Measurements from ENCODE around the gene SERPINA5.

SERPINA5 gene

DNA sequence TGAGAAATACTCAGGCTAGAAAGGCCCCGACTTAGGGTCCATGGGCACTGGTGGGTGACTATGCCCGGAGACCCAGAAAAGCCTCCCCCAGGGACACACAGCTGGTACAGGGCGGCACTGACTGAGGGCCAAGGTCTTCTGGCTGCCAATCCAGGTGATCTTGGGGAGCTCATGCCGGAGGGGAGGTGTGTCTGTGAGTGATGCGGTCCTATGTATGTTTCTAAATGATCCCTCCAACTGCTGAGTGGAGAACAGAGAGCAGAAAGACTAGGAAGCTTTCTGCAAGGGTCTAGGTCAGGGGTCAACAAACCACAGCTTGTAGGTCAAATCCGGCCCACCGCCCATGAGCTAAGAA lies 19.6 kb upstream of the SERPINA5 start:
- TF ChIP-seq, protein P1, sequence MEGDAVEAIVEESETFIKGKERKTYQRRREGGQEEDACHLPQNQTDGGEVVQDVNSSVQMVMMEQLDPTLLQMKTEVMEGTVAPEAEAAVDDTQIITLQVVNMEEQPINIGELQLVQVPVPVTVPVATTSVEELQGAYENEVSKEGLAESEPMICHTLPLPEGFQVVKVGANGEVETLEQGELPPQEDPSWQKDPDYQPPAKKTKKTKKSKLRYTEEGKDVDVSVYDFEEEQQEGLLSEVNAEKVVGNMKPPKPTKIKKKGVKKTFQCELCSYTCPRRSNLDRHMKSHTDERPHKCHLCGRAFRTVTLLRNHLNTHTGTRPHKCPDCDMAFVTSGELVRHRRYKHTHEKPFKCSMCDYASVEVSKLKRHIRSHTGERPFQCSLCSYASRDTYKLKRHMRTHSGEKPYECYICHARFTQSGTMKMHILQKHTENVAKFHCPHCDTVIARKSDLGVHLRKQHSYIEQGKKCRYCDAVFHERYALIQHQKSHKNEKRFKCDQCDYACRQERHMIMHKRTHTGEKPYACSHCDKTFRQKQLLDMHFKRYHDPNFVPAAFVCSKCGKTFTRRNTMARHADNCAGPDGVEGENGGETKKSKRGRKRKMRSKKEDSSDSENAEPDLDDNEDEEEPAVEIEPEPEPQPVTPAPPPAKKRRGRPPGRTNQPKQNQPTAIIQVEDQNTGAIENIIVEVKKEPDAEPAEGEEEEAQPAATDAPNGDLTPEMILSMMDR (IDR thresholded peaks at IDR 0.05; ENCODE audit: insufficient read depth, low read depth, low read length, missing control alignments) = no peak
- DNase-seq (ENCODE audit: low read depth) = no peak
- no peak overlapping the region for H3K4me3 ChIP-seq (ENCODE audit: low read depth, low read length)

DNA sequence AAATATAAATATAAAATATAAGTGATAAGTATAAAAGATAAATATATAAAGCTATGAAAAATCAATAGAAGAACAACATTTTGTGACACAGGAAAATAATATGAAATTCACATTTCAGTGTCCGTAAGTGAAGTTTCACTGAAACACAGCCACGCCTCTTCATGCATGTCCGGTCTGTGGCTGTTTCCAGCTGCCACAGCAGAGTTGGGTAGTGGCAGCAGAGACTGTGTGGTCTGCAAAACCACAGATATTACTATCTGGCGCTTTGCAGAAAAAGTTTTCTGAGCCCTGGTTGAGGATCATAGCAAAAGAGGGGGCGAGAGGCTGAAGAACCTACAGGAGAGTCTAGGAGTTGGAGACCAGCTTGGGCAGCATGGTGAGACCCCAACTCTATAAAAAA lies 19.2 kb upstream of the SERPINA5 start:
- peak; percentile 17 for DNase-seq (ENCODE audit: low read depth)
- H3K4me3 ChIP-seq (ENCODE audit: low read depth, low read length) = no peak overlapping the region
- TF ChIP-seq, protein P1 (IDR thresholded peaks at IDR 0.05; ENCODE audit: insufficient read depth, low read depth, low read length, missing control alignments) = no peak

DNA sequence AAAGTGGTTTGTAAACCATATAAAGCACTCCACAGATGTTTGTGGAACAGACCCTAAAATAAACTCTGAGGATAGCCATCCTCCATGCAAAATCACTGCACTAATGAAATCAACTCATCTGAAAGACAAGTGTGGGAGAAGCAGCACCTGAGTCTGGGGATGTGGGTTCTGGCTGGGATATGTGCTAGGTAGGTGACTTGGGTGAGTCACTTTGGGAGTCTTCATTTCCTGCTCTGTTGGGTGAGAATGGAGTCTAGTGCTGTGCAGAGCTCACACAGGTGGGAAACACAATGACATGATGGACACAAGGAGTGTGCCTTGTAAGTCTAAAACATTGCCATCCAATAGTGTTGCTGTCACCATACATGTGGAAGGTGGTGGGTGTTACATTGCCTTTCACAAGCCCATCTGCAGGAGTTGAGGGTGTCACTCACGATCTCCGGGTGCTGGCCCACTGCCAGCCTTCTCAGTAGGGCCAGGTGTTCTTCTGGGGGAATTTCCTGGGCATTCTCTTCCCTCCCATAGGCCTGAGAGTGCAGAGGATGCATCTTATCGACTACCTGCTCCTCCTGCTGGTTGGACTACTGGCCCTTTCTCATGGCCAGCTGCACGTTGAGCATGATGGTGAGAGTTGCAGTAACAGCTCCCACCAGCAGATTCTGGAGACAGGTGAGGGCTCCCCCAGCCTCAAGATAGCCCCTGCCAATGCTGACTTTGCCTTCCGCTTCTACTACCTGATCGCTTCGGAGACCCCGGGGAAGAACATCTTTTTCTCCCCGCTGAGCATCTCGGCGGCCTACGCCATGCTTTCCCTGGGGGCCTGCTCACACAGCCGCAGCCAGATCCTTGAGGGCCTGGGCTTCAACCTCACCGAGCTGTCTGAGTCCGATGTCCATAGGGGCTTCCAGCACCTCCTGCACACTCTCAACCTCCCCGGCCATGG lies 18.0 kb upstream of the SERPINA5 start:
- DNase-seq (ENCODE audit: low read depth) = no peak
- no peak overlapping the region for H3K4me3 ChIP-seq (ENCODE audit: low read depth, low read length)
- TF ChIP-seq, protein P1 (IDR thresholded peaks at IDR 0.05; ENCODE audit: insufficient read depth, low read depth, low read length, missing control alignments) = no peak

DNA sequence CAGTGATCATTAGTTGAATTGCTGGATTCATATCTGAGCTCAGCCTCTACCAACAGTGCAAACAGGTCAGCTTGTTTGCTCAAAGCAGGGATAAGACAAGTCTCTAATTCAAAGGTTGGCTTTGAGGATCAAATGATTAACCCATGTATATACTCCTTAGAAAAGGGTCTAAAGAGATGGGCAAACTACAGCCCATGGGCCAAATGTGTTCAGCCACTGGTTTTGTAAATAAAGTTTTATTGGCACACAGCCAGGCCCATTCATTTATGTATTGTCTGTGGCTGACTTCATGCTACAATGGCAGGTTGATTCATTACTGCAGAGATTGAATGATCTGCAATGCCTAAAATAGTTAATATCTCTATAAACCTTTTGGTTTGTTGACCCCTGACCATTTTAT lies 16.8 kb upstream of the SERPINA5 start:
- H3K4me3 ChIP-seq (ENCODE audit: low read depth, low read length) = no peak overlapping the region
- no peak for DNase-seq (ENCODE audit: low read depth)
- TF ChIP-seq, protein P1 (IDR thresholded peaks at IDR 0.05; ENCODE audit: insufficient read depth, low read depth, low read length, missing control alignments) = no peak

DNA sequence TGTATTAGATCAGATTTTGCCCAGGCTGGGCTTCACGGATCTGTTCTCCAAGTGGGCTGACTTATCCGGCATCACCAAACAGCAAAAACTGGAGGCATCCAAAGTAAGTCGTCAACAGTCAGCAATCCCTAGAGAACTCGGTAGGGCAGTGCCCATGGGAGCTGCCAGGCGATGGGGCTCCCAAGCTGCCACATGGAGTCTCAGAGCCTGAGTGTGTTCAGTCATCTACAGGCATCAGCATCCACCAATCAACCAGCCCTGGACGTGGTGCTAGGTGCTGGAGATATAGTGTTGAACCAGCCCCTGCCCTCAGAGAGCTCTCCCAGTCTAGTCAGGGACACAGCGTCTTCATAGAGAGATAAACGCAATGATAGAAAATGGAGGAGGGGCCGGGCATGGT lies 13.0 kb upstream of the SERPINA5 start:
- DNase-seq (ENCODE audit: low read depth) = no peak
- TF ChIP-seq, protein P1 (IDR thresholded peaks at IDR 0.05; ENCODE audit: insufficient read depth, low read depth, low read length, missing control alignments) = no peak
- H3K4me3 ChIP-seq (ENCODE audit: low read depth, low read length) = no peak overlapping the region

DNA sequence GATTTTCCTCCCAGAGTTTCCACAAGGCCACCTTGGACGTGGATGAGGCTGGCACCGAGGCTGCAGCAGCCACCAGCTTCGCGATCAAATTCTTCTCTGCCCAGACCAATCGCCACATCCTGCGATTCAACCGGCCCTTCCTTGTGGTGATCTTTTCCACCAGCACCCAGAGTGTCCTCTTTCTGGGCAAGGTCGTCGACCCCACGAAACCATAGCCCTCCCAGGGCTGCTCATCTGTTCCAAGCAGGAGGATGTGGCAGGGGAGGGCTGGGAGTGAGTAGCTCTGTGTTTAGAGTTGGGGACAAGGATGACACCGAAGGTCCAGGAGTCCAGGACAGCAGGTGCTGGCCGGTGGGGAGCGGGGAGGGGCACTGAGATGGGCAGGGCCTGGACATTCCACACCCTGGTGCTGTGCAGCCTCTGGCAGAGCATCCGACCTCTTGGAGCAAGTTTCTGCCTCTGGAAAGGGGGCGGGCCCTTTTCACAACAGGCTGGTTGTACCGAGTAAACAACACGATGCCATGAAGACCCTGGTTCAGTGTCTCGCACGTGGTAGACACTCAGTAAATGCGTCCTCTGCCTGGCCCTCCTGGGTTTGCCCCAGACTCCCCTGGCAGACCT lies 11.7 kb upstream of the SERPINA5 start:
- DNase-seq (ENCODE audit: low read depth) = no peak
- TF ChIP-seq, protein P1 (IDR thresholded peaks at IDR 0.05; ENCODE audit: insufficient read depth, low read depth, low read length, missing control alignments) = no peak
- no peak overlapping the region for H3K4me3 ChIP-seq (ENCODE audit: low read depth, low read length)

Measured in GM12865 (cell line).